Activated naive CD8-positive, alpha-beta T cell (primary cell): ENCODE data around the gene OSMR.

Experiments used
- H3K27ac Mint-ChIP-seq: one replicate; pipeline ENCODE4 v1.8.0; 2021; ENCODE audit warnings: mixed read lengths
- H3K27me3 Mint-ChIP-seq: one replicate; pipeline ENCODE4 v1.8.0; 2021; ENCODE audit warnings: mixed read lengths
- H3K36me3 Mint-ChIP-seq: one replicate; pipeline ENCODE4 v1.8.0; 2021; ENCODE audit warnings: mixed read lengths
- H3K4me1 Mint-ChIP-seq: one replicate; pipeline ENCODE4 v1.8.0; 2021; ENCODE audit warnings: low read depth, mixed read lengths
- H3K4me3 Mint-ChIP-seq: one replicate; pipeline ENCODE4 v1.8.0; 2021; ENCODE audit warnings: mild to moderate bottlenecking, mixed read lengths
- H3K9me3 Mint-ChIP-seq: one replicate; pipeline ENCODE4 v1.8.0; 2021; ENCODE audit warnings: low read depth, mixed read lengths

OSMR gene

GRCh38 chr5:38845526-38846378 lies at the start of gene OSMR:
TSS of gene OSMR (plus strand) at chr5:38846012. CDS start at chr5:38869045, 23,033 bp downstream.
- H3K36me3 Mint-ChIP-seq = no peaks in the 10 kb centered on the region
- H3K9me3 Mint-ChIP-seq = no peaks in the 10 kb centered on the region
- H3K4me1 Mint-ChIP-seq = peaks cover 10% of the 10 kb centered on the region
- no peak within 1 kb of the TSS for H3K27ac Mint-ChIP-seq
- peak within 1 kb of the TSS; percentile 75 for H3K4me3 Mint-ChIP-seq
- H3K27me3 Mint-ChIP-seq = peaks cover 35% of the 10 kb centered on the region

- Mint-ChIP-seq H3K4me3 (no peak overlapping the region), H3K9me3 (no peaks in the 10 kb centered on the region), H3K27ac (no peak overlapping the region), H3K4me1 (no peaks in the 10 kb centered on the region), H3K27me3 (peaks cover 9% of the 10 kb centered on the region), H3K36me3 (no peaks in the 10 kb centered on the region)
Observed at GRCh38 chr5:38796742-38797108, 49.1 kb upstream of the OSMR start.

GRCh38 chr5:38797838-38798237 lies 48.0 kb upstream of the OSMR start:
- Mint-ChIP-seq H3K27ac (no peak overlapping the region), H3K36me3 (no peaks in the 10 kb centered on the region), H3K9me3 (no peaks in the 10 kb centered on the region)

GRCh38 chr5:38799556-38800377 lies 46.0 kb upstream of the OSMR start:
- Mint-ChIP-seq H3K4me3 (no peak overlapping the region), H3K36me3 (no peaks in the 10 kb centered on the region), H3K27ac (no peak overlapping the region), H3K4me1 (no peaks in the 10 kb centered on the region), H3K9me3 (no peaks in the 10 kb centered on the region), H3K27me3 (peaks cover 4% of the 10 kb centered on the region)

More at GRCh38 chr5:38797838-38798237, 48.0 kb upstream of the OSMR start:
- Mint-ChIP-seq H3K4me3 (no peak overlapping the region), H3K27me3 (peaks cover 9% of the 10 kb centered on the region), H3K4me1 (no peaks in the 10 kb centered on the region)

- Mint-ChIP-seq H3K27me3 (no peaks in the 10 kb centered on the region), H3K4me1 (no peaks in the 10 kb centered on the region), H3K9me3 (no peaks in the 10 kb centered on the region), H3K36me3 (no peaks in the 10 kb centered on the region), H3K4me3 (no peak overlapping the region), H3K27ac (no peak overlapping the region)
Observed at GRCh38 chr5:38800515-38800914, 45.3 kb upstream of the OSMR start.

GRCh38 chr5:38802125-38802524 lies 43.7 kb upstream of the OSMR start:
- no peaks in the 10 kb centered on the region for H3K27me3 Mint-ChIP-seq
- no peaks in the 10 kb centered on the region for H3K9me3 Mint-ChIP-seq
- no peaks in the 10 kb centered on the region for H3K4me1 Mint-ChIP-seq
- no peaks in the 10 kb centered on the region for H3K36me3 Mint-ChIP-seq
- no peak overlapping the region for H3K27ac Mint-ChIP-seq
- no peak overlapping the region for H3K4me3 Mint-ChIP-seq

DNA sequence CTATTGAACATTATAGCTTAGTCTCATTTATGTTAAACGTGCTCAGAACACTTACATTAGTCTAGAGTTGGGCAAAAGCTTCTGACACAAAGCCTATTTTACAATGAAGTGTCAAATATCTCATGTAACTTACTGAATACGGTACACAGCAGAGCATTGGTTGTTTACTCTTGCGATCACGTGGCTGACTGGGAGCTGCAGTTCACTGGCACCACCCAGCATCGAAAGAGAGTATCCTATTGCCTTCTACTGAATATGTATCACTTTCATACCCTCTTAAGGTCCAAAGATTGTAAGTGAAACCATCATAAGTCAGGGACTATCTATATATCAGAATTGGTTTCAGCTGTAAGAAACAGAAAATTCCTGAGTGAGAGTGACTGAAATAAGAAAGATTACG lies 42.6 kb upstream of the OSMR start:
- Mint-ChIP-seq H3K9me3 (no peaks in the 10 kb centered on the region), H3K4me3 (no peak overlapping the region), H3K27ac (no peak overlapping the region), H3K4me1 (no peaks in the 10 kb centered on the region), H3K36me3 (no peaks in the 10 kb centered on the region), H3K27me3 (no peaks in the 10 kb centered on the region)

DNA sequence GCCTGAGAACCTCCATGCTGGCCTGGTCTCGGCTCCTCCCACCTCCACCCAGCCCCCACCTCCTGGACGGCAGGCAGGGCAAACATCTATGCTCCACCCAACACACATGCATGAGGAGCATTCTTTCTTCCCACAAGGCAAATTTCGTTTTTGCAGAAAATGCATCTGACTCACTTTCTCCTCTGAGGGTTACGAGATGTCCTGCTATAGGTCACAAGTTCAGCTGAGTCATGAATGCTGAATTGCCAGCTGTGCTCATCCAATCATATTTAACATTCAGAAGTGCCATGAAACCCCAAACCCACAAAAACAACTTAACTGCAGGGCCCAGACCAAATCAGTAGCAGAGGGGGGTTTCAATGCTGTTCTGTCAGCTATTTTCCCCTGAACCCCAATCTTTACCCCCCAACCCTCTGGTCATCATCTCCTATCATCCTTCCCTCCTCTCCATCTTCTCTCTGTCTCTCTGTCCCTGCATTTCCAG lies 39.0 kb upstream of the OSMR start:
- Mint-ChIP-seq H3K36me3 (no peaks in the 10 kb centered on the region), H3K27me3 (peaks cover 10% of the 10 kb centered on the region), H3K4me3 (no peak overlapping the region), H3K9me3 (no peaks in the 10 kb centered on the region), H3K4me1 (no peaks in the 10 kb centered on the region), H3K27ac (no peak overlapping the region)

- Mint-ChIP-seq H3K9me3 (no peaks in the 10 kb centered on the region), H3K36me3 (no peaks in the 10 kb centered on the region), H3K4me1 (no peaks in the 10 kb centered on the region), H3K27ac (no peak overlapping the region), H3K4me3 (no peak overlapping the region), H3K27me3 (peaks cover 18% of the 10 kb centered on the region)
Observed at GRCh38 chr5:38807570-38808483, 38.0 kb upstream of the OSMR start.

DNA sequence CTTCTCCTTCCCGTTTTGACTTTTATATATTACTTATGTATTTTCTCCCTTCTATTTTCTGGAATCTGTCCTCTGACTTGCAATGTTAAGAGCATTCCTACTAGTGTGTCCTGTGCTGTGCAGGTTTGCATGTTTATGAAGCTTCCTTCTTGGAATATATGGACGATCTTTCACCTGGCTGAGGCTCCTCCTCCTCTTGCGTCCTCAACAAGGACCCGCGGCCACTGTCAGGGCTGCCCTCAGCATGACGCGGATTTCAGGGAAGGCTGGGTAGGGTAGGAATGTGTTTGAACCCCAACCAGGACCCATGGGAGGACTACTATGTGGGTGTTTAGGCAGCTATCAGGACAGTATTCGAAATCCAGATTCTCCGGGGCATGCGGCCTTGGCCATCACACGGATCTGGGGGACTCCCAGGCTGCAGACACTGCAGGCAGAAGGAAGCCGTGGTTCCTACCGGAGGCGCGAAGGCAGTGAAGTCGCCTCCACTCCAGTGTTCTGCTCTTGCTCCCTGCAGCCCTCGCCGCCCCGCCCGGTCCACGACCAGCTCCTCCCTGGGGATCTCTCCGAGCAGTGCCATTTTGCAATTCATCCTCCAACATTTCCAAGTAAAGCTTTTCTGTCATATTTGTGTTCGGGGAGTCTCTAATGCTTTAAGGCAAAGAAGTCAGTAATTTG lies 37.0 kb upstream of the OSMR start:
- peaks cover 19% of the 10 kb centered on the region for H3K27me3 Mint-ChIP-seq
- no peaks in the 10 kb centered on the region for H3K36me3 Mint-ChIP-seq

DNA sequence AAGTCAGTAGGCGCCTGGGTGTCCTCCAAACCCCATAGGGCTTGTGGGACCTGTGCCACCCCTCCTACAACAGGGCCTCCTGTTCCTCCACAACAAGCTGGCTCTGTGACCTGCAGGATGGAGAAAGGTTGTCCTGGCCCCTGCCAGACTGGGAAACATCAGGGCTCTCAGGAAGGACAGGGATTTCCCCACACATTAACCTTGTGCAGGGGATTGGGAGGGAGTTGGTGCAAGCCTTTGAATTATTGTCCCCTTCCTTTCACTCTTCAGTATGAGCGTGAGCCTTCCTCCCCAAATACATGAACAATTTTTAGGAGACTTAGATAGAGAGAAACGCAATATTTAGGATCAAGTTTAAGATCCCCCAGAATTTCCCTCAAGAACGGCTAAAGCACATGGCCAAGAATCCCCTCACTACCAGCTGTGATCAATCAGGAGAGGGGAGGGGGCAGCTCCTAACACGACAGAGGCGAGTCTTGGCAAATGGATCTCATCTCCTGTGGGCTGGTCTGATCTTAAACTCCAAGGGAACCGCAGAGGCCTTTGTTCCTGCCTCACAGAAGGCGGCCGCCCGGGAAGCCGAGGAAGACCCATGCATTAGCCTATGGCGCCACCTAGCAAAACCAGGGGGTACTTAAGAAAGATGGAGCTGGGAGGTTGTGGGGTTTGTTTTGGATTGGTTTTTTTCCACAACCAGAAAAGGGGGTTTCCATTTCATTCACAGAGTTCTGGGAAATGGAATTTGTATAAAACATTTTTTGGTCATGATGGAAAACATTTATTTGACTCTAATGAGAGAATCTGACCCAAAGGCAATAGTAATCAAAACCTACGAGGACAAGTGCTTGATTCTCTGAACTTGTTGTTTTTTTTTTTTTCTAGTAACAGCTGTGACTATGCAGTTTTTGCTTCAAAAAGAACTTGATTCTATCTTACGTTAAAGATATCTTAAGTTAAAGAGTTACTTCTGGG lies 36.1 kb upstream of the OSMR start:
- Mint-ChIP-seq H3K27me3 (peaks cover 21% of the 10 kb centered on the region), H3K9me3 (no peaks in the 10 kb centered on the region), H3K4me3 (no peak overlapping the region), H3K4me1 (no peaks in the 10 kb centered on the region), H3K36me3 (no peaks in the 10 kb centered on the region), H3K27ac (no peak overlapping the region)

More for the DNA sequence above, 37.0 kb upstream of the OSMR start:
- Mint-ChIP-seq H3K4me1 (no peaks in the 10 kb centered on the region), H3K4me3 (no peak overlapping the region), H3K9me3 (no peaks in the 10 kb centered on the region), H3K27ac (no peak overlapping the region)

- Mint-ChIP-seq H3K27ac (no peak overlapping the region), H3K4me3 (no peak overlapping the region), H3K27me3 (peaks cover 36% of the 10 kb centered on the region), H3K36me3 (no peaks in the 10 kb centered on the region), H3K9me3 (no peaks in the 10 kb centered on the region), H3K4me1 (no peaks in the 10 kb centered on the region)
Observed at GRCh38 chr5:38814879-38815278, 30.9 kb upstream of the OSMR start.
